ENCODE data around the gene FDXR.

FDXR gene

GRCh38 chr17:74843352-74843627 is 29.5 kb downstream of the FDXR start:
- Histone ChIP-seq H3K27ac (replicated peaks) (no peak overlapping the region), H3K27me3 (ENCODE audit: insufficient read depth, poor library complexity, severe bottlenecking) (no peaks in the 10 kb centered on the region), H3K4me3 (replicated peaks; ENCODE audit: insufficient read depth, low read length) (no peak overlapping the region)
- no peak for TF ChIP-seq SPI1 (IDR thresholded peaks at IDR 0.05; ENCODE audit: borderline replicate concordance, low read depth)
- no peak for TF ChIP-seq CTCF (IDR thresholded peaks at IDR 0.05; ENCODE audit: insufficient read depth, low read length)
- TF ChIP-seq POLR2AphosphoS5 (IDR thresholded peaks at IDR 0.05; ENCODE audit: low read depth) = no peak
- TF ChIP-seq GABPA (IDR thresholded peaks at IDR 0.05; ENCODE audit: low read depth) = no peak
- TF ChIP-seq REST (IDR thresholded peaks at IDR 0.05; ENCODE audit: insufficient replicate concordance, low read depth) = no peak
- DNase-seq (ENCODE audit: low read depth in 1 of 2, low spot score in 1 of 2) = no peak

- H3K27me3 ChIP-seq (ENCODE audit: insufficient read depth, poor library complexity, severe bottlenecking) = no peaks in the 10 kb centered on the region
- H3K4me3 ChIP-seq (replicated peaks; ENCODE audit: insufficient read depth, low read length) = no peak overlapping the region
Measured at GRCh38 chr17:74842599-74843351, 30.0 kb downstream of the FDXR start.

More at GRCh38 chr17:74842599-74843351, 30.0 kb downstream of the FDXR start:
- TF ChIP-seq REST (IDR thresholded peaks at IDR 0.05; ENCODE audit: insufficient replicate concordance, low read depth) (no peak), SPI1 (IDR thresholded peaks at IDR 0.05; ENCODE audit: borderline replicate concordance, low read depth) (no peak), CTCF (IDR thresholded peaks at IDR 0.05; ENCODE audit: insufficient read depth, low read length) (no peak), GABPA (IDR thresholded peaks at IDR 0.05; ENCODE audit: low read depth) (no peak), POLR2AphosphoS5 (IDR thresholded peaks at IDR 0.05; ENCODE audit: low read depth) (no peak)
- no peak for DNase-seq (ENCODE audit: low read depth in 1 of 2, low spot score in 1 of 2)
- no peak overlapping the region for H3K27ac ChIP-seq (replicated peaks)
